ENCODE data around the gene RASAL2. TPM values are rescaled to one million over a fixed set of nuclear protein-coding genes. Genes with fewer than 3 reads are reported as not detected.

Gene RASAL2
- total and polyA plus RNA-seq, 2 of the 13 experiments (the other 11 are each of a cell fraction or from before 2014, with no cell fraction given), result 5.4 to 5.9 TPM

DNA sequence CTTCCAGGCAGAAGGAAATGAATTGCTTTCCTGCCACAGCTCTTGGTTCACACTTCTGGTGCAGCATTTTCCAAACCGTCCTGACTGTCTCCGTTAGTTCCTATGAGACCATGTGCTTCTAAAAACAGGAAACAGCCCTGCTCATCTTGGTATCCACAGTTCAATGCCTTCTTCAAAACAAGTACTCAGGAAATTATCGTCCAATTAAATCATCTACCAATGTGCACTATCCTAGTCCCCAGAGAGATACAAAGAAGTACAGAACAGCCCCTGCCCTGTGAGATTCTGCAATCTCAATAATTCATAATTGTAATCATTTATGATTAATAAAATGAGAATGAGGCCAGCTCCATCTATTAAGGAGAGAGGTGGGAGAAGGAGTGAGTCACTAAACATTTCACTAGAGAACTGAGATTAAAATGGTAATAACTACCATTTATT lies 391.7 kb downstream of the RASAL2 start:
- TF ChIP-seq ZFP36L1 (CRISPR knock-in tag; IDR thresholded peaks at IDR 0.05) (no peak), KDM5B (CRISPR knock-in tag; IDR thresholded peaks at IDR 0.05; ENCODE audit: borderline replicate concordance) (no peak), HOXA3 (CRISPR knock-in tag; IDR thresholded peaks at IDR 0.05) (no peak), SIN3B (IDR thresholded peaks at IDR 0.05; ENCODE audit: low read length) (no peak), ZNF615 (CRISPR knock-in tag; IDR thresholded peaks at IDR 0.05; ENCODE audit: borderline replicate concordance) (no peak)
- TF ChIP-seq, protein P1, sequence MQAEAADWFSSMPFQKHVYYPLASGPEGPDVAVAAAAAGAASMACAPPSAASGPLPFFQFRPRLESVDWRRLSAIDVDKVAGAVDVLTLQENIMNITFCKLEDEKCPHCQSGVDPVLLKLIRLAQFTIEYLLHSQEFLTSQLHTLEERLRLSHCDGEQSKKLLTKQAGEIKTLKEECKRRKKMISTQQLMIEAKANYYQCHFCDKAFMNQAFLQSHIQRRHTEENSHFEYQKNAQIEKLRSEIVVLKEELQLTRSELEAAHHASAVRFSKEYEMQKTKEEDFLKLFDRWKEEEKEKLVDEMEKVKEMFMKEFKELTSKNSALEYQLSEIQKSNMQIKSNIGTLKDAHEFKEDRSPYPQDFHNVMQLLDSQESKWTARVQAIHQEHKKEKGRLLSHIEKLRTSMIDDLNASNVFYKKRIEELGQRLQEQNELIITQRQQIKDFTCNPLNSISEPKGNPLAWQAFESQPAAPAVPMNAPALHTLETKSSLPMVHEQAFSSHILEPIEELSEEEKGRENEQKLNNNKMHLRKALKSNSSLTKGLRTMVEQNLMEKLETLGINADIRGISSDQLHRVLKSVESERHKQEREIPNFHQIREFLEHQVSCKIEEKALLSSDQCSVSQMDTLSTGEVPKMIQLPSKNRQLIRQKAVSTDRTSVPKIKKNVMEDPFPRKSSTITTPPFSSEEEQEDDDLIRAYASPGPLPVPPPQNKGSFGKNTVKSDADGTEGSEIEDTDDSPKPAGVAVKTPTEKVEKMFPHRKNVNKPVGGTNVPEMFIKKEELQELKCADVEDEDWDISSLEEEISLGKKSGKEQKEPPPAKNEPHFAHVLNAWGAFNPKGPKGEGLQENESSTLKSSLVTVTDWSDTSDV (CRISPR knock-in tag; IDR thresholded peaks at IDR 0.05), result no peak
- TF ChIP-seq, protein P2, sequence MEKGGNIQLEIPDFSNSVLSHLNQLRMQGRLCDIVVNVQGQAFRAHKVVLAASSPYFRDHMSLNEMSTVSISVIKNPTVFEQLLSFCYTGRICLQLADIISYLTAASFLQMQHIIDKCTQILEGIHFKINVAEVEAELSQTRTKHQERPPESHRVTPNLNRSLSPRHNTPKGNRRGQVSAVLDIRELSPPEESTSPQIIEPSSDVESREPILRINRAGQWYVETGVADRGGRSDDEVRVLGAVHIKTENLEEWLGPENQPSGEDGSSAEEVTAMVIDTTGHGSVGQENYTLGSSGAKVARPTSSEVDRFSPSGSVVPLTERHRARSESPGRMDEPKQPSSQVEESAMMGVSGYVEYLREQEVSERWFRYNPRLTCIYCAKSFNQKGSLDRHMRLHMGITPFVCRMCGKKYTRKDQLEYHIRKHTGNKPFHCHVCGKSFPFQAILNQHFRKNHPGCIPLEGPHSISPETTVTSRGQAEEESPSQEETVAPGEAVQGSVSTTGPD (CRISPR knock-in tag; IDR thresholded peaks at IDR 0.05), result no peak
- no peak overlapping the region for H3K27ac ChIP-seq (ENCODE audit: extremely low read length, insufficient read depth, low read length)
- ChIA-PET POLR2A (no interaction called here), CTCF (ENCODE audit: low intra/inter-chr PET ratio, low total read pairs) (no interaction called here)
- H3K9me3 ChIP-seq (ENCODE audit: low read length), result no peaks in the 10 kb centered on the region
- no peak overlapping the region for H3K9ac ChIP-seq (ENCODE audit: insufficient read depth, low read depth, low read length)
- DNase-seq (ENCODE audit: low spot score) (no peak), FAIRE-seq (no peak), ATAC-seq (no peak)
- intact Hi-C loops (cut with micrococcal nuclease; ENCODE audit: unreplicated experiment), result no loop called here
- in situ Hi-C loops (cut with HindIII; ENCODE audit: extremely low pct_ligation_motif_present, low pct_unique_long_range_greater_than_20kb), result no loop called here
- no peak overlapping the region for H3K4me3 ChIP-seq (replicated peaks in 1 of 3; ENCODE audit: insufficient read depth in 1 of 3, low read depth in 2 of 3, low read length in 3 of 3)
- no peaks in the 10 kb centered on the region for H3K36me3 ChIP-seq (replicated peaks in 1 of 2; ENCODE audit: control insufficient read depth in 1 of 2, insufficient read depth in 2 of 2, low read length in 2 of 2)
- H3K27me3 ChIP-seq (ENCODE audit: control insufficient read depth in 1 of 2, insufficient read depth in 2 of 2, low read length in 2 of 2), result peaks cover 0 to 7% of the 10 kb centered on the region in 2 experiments; a peak in 1 of 5 replicates
- H4K20me1 ChIP-seq (ENCODE audit: insufficient read depth, low read length), result no peaks in the 10 kb centered on the region
- no peak overlapping the region for H2AFZ ChIP-seq (ENCODE audit: low read length)
- BruUV-seq (replicated peaks), result no TSS peak
- H3K4me1 ChIP-seq (ENCODE audit: insufficient read depth, low read length), result peaks cover 13% of the 10 kb centered on the region
- no peaks in the 10 kb centered on the region for H3K79me2 ChIP-seq (ENCODE audit: insufficient read depth, low read length)
- WGBS (ENCODE audit: low lambda C conversion rate), result 63% methylated on average over 3 of the region's 3 CpGs
- H3K4me2 ChIP-seq (ENCODE audit: low read depth, low read length), result no peak overlapping the region

All from HepG2 (cell line).